Small intestine (tissue), 7 donors: Measurements from ENCODE around the gene LARGE1. TPM values are rescaled to one million over a fixed set of nuclear protein-coding genes. Genes with fewer than 3 reads are reported as not detected.

Experiments
- DNase-seq, 2 donors: peaks; one replicate each; pipeline versions ENCODE4 v3.0.0 to v3.0.0-alpha.2; 2013
- FAIRE-seq: peaks from 2 replicates; lab custom pipeline; 2012; peaks lifted over from hg19 to GRCh38; lab: Jason Lieb, UNC
- H3K27ac ChIP-seq, 3 donors: one replicate each; pipeline ENCODE4 v1.5.1; 2013; ENCODE audit warnings: low read length in 2 of 3, mild to moderate bottlenecking in 2 of 3, control low read depth in 1 of 3, inconsistent platforms in 1 of 3, low read depth in 1 of 3, moderate library complexity in 1 of 3
- H3K27me3 ChIP-seq, 3 donors: one replicate each; pipeline ENCODE4 v1.6.1; 2013; ENCODE audit warnings: low read length in 3 of 3, inconsistent platforms in 1 of 3; ENCODE audit not compliant: control insufficient read depth in 3 of 3, insufficient read depth in 3 of 3
- H3K36me3 ChIP-seq, 3 donors: one replicate each; pipeline ENCODE4 v1.6.1; 2013; ENCODE audit warnings: low read length in 3 of 3, inconsistent platforms in 1 of 3, low read depth in 1 of 3, mild to moderate bottlenecking in 1 of 3, moderate library complexity in 1 of 3; ENCODE audit not compliant: control insufficient read depth in 3 of 3, insufficient read depth in 2 of 3
- H3K4me1 ChIP-seq, 3 donors: one replicate each; pipeline ENCODE4 v1.6.1; 2013; ENCODE audit warnings: low read length in 2 of 3, inconsistent platforms in 1 of 3, low read depth in 1 of 3, mild to moderate bottlenecking in 1 of 3, moderate library complexity in 1 of 3; ENCODE audit not compliant: control insufficient read depth in 3 of 3, insufficient read depth in 2 of 3
- H3K4me3 ChIP-seq, 3 donors: one replicate each; pipeline ENCODE4 v1.5.1; 2013; ENCODE audit warnings: low read length in 3 of 3, control low read depth in 1 of 3, inconsistent platforms in 1 of 3, low read depth in 1 of 3, mild to moderate bottlenecking in 1 of 3, moderate library complexity in 1 of 3
- H3K9me3 ChIP-seq, 2 donors: one replicate each; pipeline ENCODE4 v1.6.1; 2013; ENCODE audit warnings: low read depth in 1 of 2, low read length in 1 of 2; ENCODE audit not compliant: control insufficient read depth in 2 of 2, insufficient read depth in 1 of 2
- WGBS, 3 donors: extraction: QIAGEN DNeasy Blood & Tissue Kit; methylation state at CpG; one replicate each; pipeline ENCODE4 v1.1.7; 2013; 5-methylcytosine and 5-hydroxymethylcytosine counted together
- polyA plus RNA-seq, 4 donors: library from polyadenylated mRNA; stranded (reverse) in 3 of 4; unstranded in 1 of 4; fragments of 200-250 nt in 3 of 4; fragments of 120-200 nt in 1 of 4; gene quantifications; one replicate each; pipeline versions ENCODE4 v1.2.1 to v1.2.3, GENCODE V29; 2013
- donor health status: healthy with polysubstance abuse.
- donor health status: control.
- donor health status: control.
- donor health status: Bipolar disorder and iron deficiency.
- donor health status: healthy.

The LARGE1 gene
- polyA plus RNA-seq, 4 donors: 5.1 to 18.8 (median 8.0) TPM

DNA sequence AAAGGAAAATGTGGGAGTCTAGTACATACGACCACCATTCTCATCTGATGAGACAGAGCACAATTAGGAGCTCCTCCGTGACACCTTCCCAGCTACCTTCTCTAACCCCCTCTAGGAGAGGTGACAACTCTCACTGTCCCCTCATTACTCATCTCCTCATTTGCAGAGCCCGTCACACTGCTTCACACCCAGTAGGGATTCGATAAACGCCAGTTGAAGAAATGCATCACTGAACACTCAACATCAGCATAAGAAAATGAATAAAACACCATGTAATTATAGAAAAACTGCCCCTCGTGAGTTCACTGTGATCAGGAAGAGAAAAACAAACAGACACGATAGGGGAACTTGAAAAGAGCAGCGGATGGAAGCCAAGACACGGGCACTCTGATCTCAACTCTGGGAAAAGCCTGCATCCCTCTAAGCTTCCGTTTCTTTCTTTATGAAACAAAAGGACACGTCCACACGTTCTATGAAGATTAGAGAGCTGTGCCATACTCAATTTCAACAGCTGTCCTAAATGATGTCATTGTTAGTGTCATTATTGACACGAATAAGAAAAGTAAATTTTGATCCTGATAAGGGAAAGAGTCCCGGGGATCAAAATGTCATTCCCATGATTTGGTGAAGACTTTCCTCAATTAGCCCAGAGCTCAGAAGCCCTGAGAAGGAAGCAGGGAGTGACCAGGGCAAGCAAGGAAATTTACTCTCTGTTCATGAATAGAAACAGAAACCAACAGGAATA lies 356.9 kb downstream of the LARGE1 start:
- DNase-seq: peak; percentile 27 to 56
- Histone ChIP-seq H3K4me1 (peaks cover 0 to 2% (median 0%) of the 10 kb centered on the region in 3 donors), H3K27me3 (no peaks in the 10 kb centered on the region), H3K9me3 (no peaks in the 10 kb centered on the region), H3K4me3 (no peak overlapping the region), H3K36me3 (no peaks in the 10 kb centered on the region), H3K27ac (peak overlapping the region in 1 of 3 donors; percentile 42)
- FAIRE-seq: no peak
- 56 to 61% (median 57%) methylated on average over 14 of the region's 14 CpGs for WGBS, 3 donors

GRCh38 chr22:33562501-33562900 lies 357.8 kb downstream of the LARGE1 start:
- H3K4me1 ChIP-seq: peaks cover 0 to 2% (median 0%) of the 10 kb centered on the region in 3 donors
- H3K9me3 ChIP-seq: no peaks in the 10 kb centered on the region
- no peaks in the 10 kb centered on the region for H3K27me3 ChIP-seq
- FAIRE-seq (no peak), DNase-seq (no peak)
- no peaks in the 10 kb centered on the region for H3K36me3 ChIP-seq
- 93 to 94% (median 94%) methylated on average over 6 of the region's 6 CpGs for WGBS, 3 donors
- H3K4me3 ChIP-seq: no peak overlapping the region
- no peak overlapping the region for H3K27ac ChIP-seq

DNA sequence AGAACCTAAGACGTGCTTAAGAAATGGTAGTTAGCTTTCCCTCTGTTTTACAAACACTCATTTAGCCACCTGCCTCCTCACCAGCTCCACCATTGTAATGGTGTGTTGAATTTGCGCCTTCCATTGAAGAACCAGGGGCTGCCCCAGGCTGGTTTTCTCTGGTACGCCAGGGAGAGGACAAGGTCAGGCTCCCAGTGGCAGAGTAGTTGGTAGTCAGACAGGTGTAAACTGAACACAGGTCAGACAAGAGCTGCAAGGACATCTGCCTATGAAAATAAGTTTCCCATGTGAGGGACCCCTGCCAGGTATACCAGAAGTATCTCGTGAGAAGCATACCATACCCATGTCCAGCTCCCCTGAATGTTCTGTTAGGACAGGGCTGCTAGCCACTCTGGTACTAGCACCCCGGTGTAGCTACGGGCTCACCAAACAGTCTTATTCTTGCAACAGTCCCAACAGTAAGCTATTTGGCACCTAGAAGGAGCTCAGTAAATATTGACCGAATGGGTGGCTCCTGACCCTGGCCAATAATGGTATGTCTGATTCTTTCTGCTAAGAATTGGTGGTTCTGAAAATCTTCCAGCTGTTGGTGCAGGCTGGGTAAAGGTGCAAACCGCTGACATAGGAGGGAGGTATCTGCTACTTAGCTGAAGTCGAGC lies 359.0 kb downstream of the LARGE1 start:
- no peak for DNase-seq
- H3K36me3 ChIP-seq: no peaks in the 10 kb centered on the region
- H3K27ac ChIP-seq: no peak overlapping the region
- H3K9me3 ChIP-seq: no peaks in the 10 kb centered on the region
- WGBS, 3 donors: 85 to 94% (median 94%) methylated on average over 9 of the region's 9 CpGs
- H3K27me3 ChIP-seq: no peaks in the 10 kb centered on the region
- peaks cover 0 to 2% (median 0%) of the 10 kb centered on the region in 3 donors for H3K4me1 ChIP-seq
- H3K4me3 ChIP-seq: no peak overlapping the region
- FAIRE-seq: no peak

GRCh38 chr22:33557836-33558235 lies 362.4 kb downstream of the LARGE1 start:
- FAIRE-seq: no peak
- 89 to 94% (median 93%) methylated on average over 7 of the region's 7 CpGs for WGBS, 3 donors

GRCh38 chr22:33555814-33556522 lies 364.3 kb downstream of the LARGE1 start:
- WGBS, 3 donors: 62 to 83% (median 79%) methylated on average over 5 of the region's 5 CpGs
- H3K27me3 ChIP-seq: no peaks in the 10 kb centered on the region
- H3K4me3 ChIP-seq: no peak overlapping the region
- peaks cover 0 to 2% (median 0%) of the 10 kb centered on the region in 3 donors for H3K4me1 ChIP-seq
- FAIRE-seq (no peak), DNase-seq (peak in 1 of 2 donors; percentile 52)
- H3K9me3 ChIP-seq: no peaks in the 10 kb centered on the region
- H3K36me3 ChIP-seq: peaks cover 0 to 3% (median 0%) of the 10 kb centered on the region in 3 donors
- no peak overlapping the region for H3K27ac ChIP-seq

More at GRCh38 chr22:33557836-33558235, 362.4 kb downstream of the LARGE1 start:
- H3K27me3 ChIP-seq: no peaks in the 10 kb centered on the region
- no peak for DNase-seq
- H3K4me1 ChIP-seq: peaks cover 0 to 2% (median 0%) of the 10 kb centered on the region in 3 donors
- H3K36me3 ChIP-seq: peaks cover 0 to 3% (median 0%) of the 10 kb centered on the region in 3 donors
- no peaks in the 10 kb centered on the region for H3K9me3 ChIP-seq
- H3K4me3 ChIP-seq: no peak overlapping the region
- no peak overlapping the region for H3K27ac ChIP-seq

DNA sequence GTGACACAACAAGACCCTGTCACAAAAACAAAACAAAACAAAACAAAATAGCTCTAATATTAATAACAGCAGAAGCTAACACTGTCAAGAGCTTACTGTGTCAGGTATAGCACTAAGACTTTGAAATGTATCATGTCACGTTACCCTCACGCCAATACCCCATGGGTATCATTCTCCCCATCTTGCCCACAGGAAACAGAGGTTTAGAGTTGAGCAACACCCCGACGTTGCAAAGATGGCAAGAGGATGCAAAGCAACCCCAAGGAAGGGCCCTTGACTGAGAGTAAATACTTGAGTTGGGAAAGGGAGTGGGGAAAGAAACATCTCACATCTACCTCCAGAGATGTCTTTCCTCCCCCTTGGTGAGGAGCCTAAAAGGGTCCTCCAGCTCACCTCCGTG lies 366.8 kb downstream of the LARGE1 start:
- WGBS, 3 donors: 73 to 87% (median 73%) methylated on average over 5 of the region's 5 CpGs
- no peak for DNase-seq
- no peaks in the 10 kb centered on the region for H3K27me3 ChIP-seq
- no peak for FAIRE-seq
- no peak overlapping the region for H3K27ac ChIP-seq
- no peaks in the 10 kb centered on the region for H3K9me3 ChIP-seq
- peaks cover 0 to 3% (median 0%) of the 10 kb centered on the region in 3 donors for H3K36me3 ChIP-seq
- no peak overlapping the region for H3K4me3 ChIP-seq
- H3K4me1 ChIP-seq: no peaks in the 10 kb centered on the region

- Histone ChIP-seq H3K4me3 (no peak overlapping the region), H3K9me3 (no peaks in the 10 kb centered on the region), H3K27ac (no peak overlapping the region), H3K36me3 (peaks cover 0 to 2% (median 0%) of the 10 kb centered on the region in 3 donors), H3K4me1 (peaks cover 4 to 17% (median 9%) of the 10 kb centered on the region in 3 donors), H3K27me3 (no peaks in the 10 kb centered on the region)
- FAIRE-seq (no peak), DNase-seq (no peak)
- WGBS, 3 donors: 63 to 82% (median 69%) methylated on average over 4 of the region's 4 CpGs
These were observed 375.6 kb downstream of the LARGE1 start for GRCh38 chr22:33544707-33545106.

- H3K4me3 ChIP-seq: no peak overlapping the region
- peaks cover 0 to 2% (median 0%) of the 10 kb centered on the region in 3 donors for H3K36me3 ChIP-seq
- DNase-seq (peak in 1 of 2 donors; percentile 6), FAIRE-seq (no peak)
- WGBS, 3 donors: 86 to 93% (median 92%) methylated on average over 4 of the region's 4 CpGs
- H3K4me1 ChIP-seq: peaks cover 5 to 24% (median 15%) of the 10 kb centered on the region in 3 donors
- H3K27me3 ChIP-seq: no peaks in the 10 kb centered on the region
- H3K27ac ChIP-seq: no peak overlapping the region
- no peaks in the 10 kb centered on the region for H3K9me3 ChIP-seq
These were observed 377.6 kb downstream of the LARGE1 start for GRCh38 chr22:33542722-33543121.
